BLaER1 treated with 17β-estradiol and CSF1 and Interleukin-3, amounts not matched to agents 10 nM and 100 nM (cell line): ENCODE results near the gene SLC37A1.
A peak's percentile ranks its signal among the peaks of the same experiment; 100 is the strongest.

ENCODE experiments used
- H3K27ac ChIP-seq, 11 experiments: shearing (Covaris generic); formaldehyde crosslinking; 2 replicates each; pipeline ENCODE4 v1.8.1; 2022
- H3K27me3 ChIP-seq, 11 experiments: shearing (Covaris generic); formaldehyde crosslinking; 2 replicates each; pipeline ENCODE4 v1.8.1; 2022
- H3K36me3 ChIP-seq, 11 experiments: shearing (Covaris generic); formaldehyde crosslinking; 2 replicates each; pipeline ENCODE4 v1.8.1; 2022
- H3K4me1 ChIP-seq, 10 experiments: shearing (Covaris generic); formaldehyde crosslinking; 2 replicates each; pipeline ENCODE4 v1.8.1; 2022
- H3K4me2 ChIP-seq, 11 experiments: shearing (Covaris generic); formaldehyde crosslinking; 2 replicates each; pipeline ENCODE4 v1.8.1; 2022
- H3K4me3 ChIP-seq, 10 experiments: shearing (Covaris generic); formaldehyde crosslinking; 2 replicates each; pipeline ENCODE4 v1.8.1; 2022
- H3K9ac ChIP-seq, 11 experiments: shearing (Covaris generic); formaldehyde crosslinking; 2 replicates each; pipeline ENCODE4 v1.8.1; 2022
- H3K9me3 ChIP-seq, 11 experiments: shearing (Covaris generic); formaldehyde crosslinking; replicated peaks in 1 of 11; 2 replicates each; pipeline ENCODE4 v1.8.1; 2022
- H4K20me1 ChIP-seq, 11 experiments: shearing (Covaris generic); formaldehyde crosslinking; 2 replicates each; pipeline ENCODE4 v1.8.1; 2022
- Cebpa-rat ChIP-seq, 11 experiments: shearing (Covaris generic); IDR thresholded peaks; 2 replicates each; pipeline ENCODE4 v1.8.1; 2022

SLC37A1 gene

GRCh38 chr21:42542596-42542995 is 28.9 kb downstream of the SLC37A1 start:
- Histone ChIP-seq H4K20me1 (peaks cover 0 to 22% (median 12%) of the 10 kb centered on the region in 11 experiments; a peak in 12 of 22 replicates), H3K27me3 (no peaks in the 10 kb centered on the region), H3K9me3 (no peaks in the 10 kb centered on the region), H3K4me2 (peak overlapping the region in 4 of 11 experiments; percentile 1 to 31 (median 24); a peak in 6 of 22 replicates), H3K4me1 (peaks cover 7 to 49% (median 28%) of the 10 kb centered on the region in 10 experiments; a peak in 19 of 20 replicates), H3K36me3 (peaks cover 0 to 72% (median 38%) of the 10 kb centered on the region in 11 experiments; a peak in 18 of 22 replicates), H3K4me3 (no peak overlapping the region), H3K9ac (no peak overlapping the region), H3K27ac (no peak overlapping the region)
- TF ChIP-seq Cebpa-rat (IDR thresholded peaks at IDR 0.05): no peak

- Histone ChIP-seq H3K9ac (no peak overlapping the region), H3K27ac (no peak overlapping the region), H3K27me3 (no peaks in the 10 kb centered on the region), H3K4me1 (peaks cover 7 to 45% (median 28%) of the 10 kb centered on the region in 10 experiments; a peak in 19 of 20 replicates), H3K9me3 (no peaks in the 10 kb centered on the region), H3K36me3 (peaks cover 2 to 79% (median 45%) of the 10 kb centered on the region in 11 experiments; a peak in 18 of 22 replicates), H3K4me3 (no peak overlapping the region), H4K20me1 (peaks cover 0 to 22% (median 12%) of the 10 kb centered on the region in 11 experiments; a peak in 12 of 22 replicates), H3K4me2 (peak overlapping the region in 8 of 11 experiments; percentile 24 to 82 (median 70); a peak in 11 of 22 replicates)
- no peak for TF ChIP-seq Cebpa-rat (IDR thresholded peaks at IDR 0.05)
Observed at GRCh38 chr21:42543106-42543847, 29.6 kb downstream of the SLC37A1 start.

GRCh38 chr21:42544544-42544943 is 30.9 kb downstream of the SLC37A1 start:
- H3K36me3 ChIP-seq: peaks cover 11 to 87% (median 57%) of the 10 kb centered on the region in 11 experiments; a peak in 19 of 22 replicates

GRCh38 chr21:42545317-42545716 is 31.7 kb downstream of the SLC37A1 start:
- H3K9ac ChIP-seq: peak overlapping the region in 3 of 11 experiments; percentile 6 to 21 (median 8); a peak in 2 of 22 replicates
- H3K4me2 ChIP-seq: peak overlapping the region; percentile 21 to 82 (median 67); a peak in 21 of 22 replicates
- H3K27ac ChIP-seq: no peak overlapping the region

More at GRCh38 chr21:42544544-42544943, 30.9 kb downstream of the SLC37A1 start:
- H3K9me3 ChIP-seq: no peaks in the 10 kb centered on the region
- H3K4me1 ChIP-seq: peaks cover 7 to 45% (median 28%) of the 10 kb centered on the region in 10 experiments; a peak in 19 of 20 replicates
- no peaks in the 10 kb centered on the region for H3K27me3 ChIP-seq
- no peak for TF ChIP-seq Cebpa-rat (IDR thresholded peaks at IDR 0.05)
- peaks cover 0 to 22% (median 12%) of the 10 kb centered on the region in 11 experiments; a peak in 12 of 22 replicates for H4K20me1 ChIP-seq
- H3K9ac ChIP-seq: peak overlapping the region in 3 of 11 experiments; percentile 6 to 21 (median 8); a peak in 1 of 22 replicates
- no peak overlapping the region for H3K27ac ChIP-seq
- no peak overlapping the region for H3K4me3 ChIP-seq
- peak overlapping the region; percentile 21 to 82 (median 67); a peak in 21 of 22 replicates for H3K4me2 ChIP-seq

GRCh38 chr21:42545745-42546144 is 32.1 kb downstream of the SLC37A1 start:
- Histone ChIP-seq H3K9me3 (no peaks in the 10 kb centered on the region), H4K20me1 (peaks cover 0 to 22% (median 12%) of the 10 kb centered on the region in 11 experiments; a peak in 11 of 22 replicates), H3K4me3 (no peak overlapping the region), H3K4me2 (peak overlapping the region in 9 of 11 experiments; percentile 51 to 82 (median 72); a peak in 15 of 22 replicates), H3K4me1 (peaks cover 7 to 45% (median 28%) of the 10 kb centered on the region in 10 experiments; a peak in 19 of 20 replicates), H3K36me3 (peaks cover 11 to 78% (median 57%) of the 10 kb centered on the region in 11 experiments; a peak in 19 of 22 replicates), H3K9ac (no peak overlapping the region), H3K27ac (no peak overlapping the region), H3K27me3 (no peaks in the 10 kb centered on the region)
- no peak for TF ChIP-seq Cebpa-rat (IDR thresholded peaks at IDR 0.05)

More at GRCh38 chr21:42545317-42545716, 31.7 kb downstream of the SLC37A1 start:
- Histone ChIP-seq H3K9me3 (no peaks in the 10 kb centered on the region), H4K20me1 (peaks cover 0 to 22% (median 12%) of the 10 kb centered on the region in 11 experiments; a peak in 11 of 22 replicates), H3K36me3 (peaks cover 11 to 81% (median 57%) of the 10 kb centered on the region in 11 experiments; a peak in 19 of 22 replicates), H3K4me3 (no peak overlapping the region), H3K4me1 (peaks cover 7 to 45% (median 28%) of the 10 kb centered on the region in 10 experiments; a peak in 19 of 20 replicates), H3K27me3 (no peaks in the 10 kb centered on the region)
- TF ChIP-seq Cebpa-rat (IDR thresholded peaks at IDR 0.05): no peak

GRCh38 chr21:42546433-42546832 is 32.8 kb downstream of the SLC37A1 start:
- peaks cover 7 to 43% (median 28%) of the 10 kb centered on the region in 10 experiments; a peak in 19 of 20 replicates for H3K4me1 ChIP-seq
- H3K9ac ChIP-seq: no peak overlapping the region
- no peak for TF ChIP-seq Cebpa-rat (IDR thresholded peaks at IDR 0.05)
- no peak overlapping the region for H3K4me2 ChIP-seq
- no peaks in the 10 kb centered on the region for H3K9me3 ChIP-seq
- peaks cover 11 to 72% (median 55%) of the 10 kb centered on the region in 11 experiments; a peak in 19 of 22 replicates for H3K36me3 ChIP-seq
- H3K27me3 ChIP-seq: no peaks in the 10 kb centered on the region
- no peak overlapping the region for H3K4me3 ChIP-seq
- H3K27ac ChIP-seq: no peak overlapping the region
- peaks cover 0 to 22% (median 12%) of the 10 kb centered on the region in 11 experiments; a peak in 11 of 22 replicates for H4K20me1 ChIP-seq

- peaks cover 11 to 64% (median 50%) of the 10 kb centered on the region in 11 experiments; a peak in 19 of 22 replicates for H3K36me3 ChIP-seq
- no peak overlapping the region for H3K27ac ChIP-seq
- no peaks in the 10 kb centered on the region for H3K9me3 ChIP-seq
- no peak overlapping the region for H3K9ac ChIP-seq
- H3K4me3 ChIP-seq: no peak overlapping the region
- H4K20me1 ChIP-seq: peaks cover 0 to 22% (median 12%) of the 10 kb centered on the region in 11 experiments; a peak in 11 of 22 replicates
- TF ChIP-seq Cebpa-rat (IDR thresholded peaks at IDR 0.05): no peak
- no peaks in the 10 kb centered on the region for H3K27me3 ChIP-seq
- H3K4me2 ChIP-seq: no peak overlapping the region
- H3K4me1 ChIP-seq: peaks cover 7 to 36% (median 28%) of the 10 kb centered on the region in 10 experiments; a peak in 19 of 20 replicates
Observed at GRCh38 chr21:42547001-42547905, 33.6 kb downstream of the SLC37A1 start.

GRCh38 chr21:42547906-42548365 is 34.3 kb downstream of the SLC37A1 start:
- H3K27me3 ChIP-seq: no peaks in the 10 kb centered on the region
- no peak overlapping the region for H3K4me2 ChIP-seq
- no peaks in the 10 kb centered on the region for H3K9me3 ChIP-seq
- no peak overlapping the region for H3K4me3 ChIP-seq
- no peak overlapping the region for H3K27ac ChIP-seq
- H3K9ac ChIP-seq: no peak overlapping the region
- H4K20me1 ChIP-seq: peaks cover 0 to 22% (median 12%) of the 10 kb centered on the region in 11 experiments; a peak in 11 of 22 replicates
- no peak for TF ChIP-seq Cebpa-rat (IDR thresholded peaks at IDR 0.05)
- peaks cover 11 to 57% (median 44%) of the 10 kb centered on the region in 11 experiments; a peak in 18 of 22 replicates for H3K36me3 ChIP-seq
- peaks cover 7 to 36% (median 30%) of the 10 kb centered on the region in 10 experiments; a peak in 19 of 20 replicates for H3K4me1 ChIP-seq
